ENCODE measurements around the gene UTS2R.

GRCh38 chr17:82321947-82322466 lies 49.6 kb upstream of the UTS2R start:
- no peak for TF ChIP-seq ZBTB1 (tag by site-specific recombination; IDR thresholded peaks at IDR 0.05)
- no peak for TF ChIP-seq ZNF394 (tag by site-specific recombination; IDR thresholded peaks at IDR 0.05; ENCODE audit: borderline replicate concordance)
- no peak for TF ChIP-seq ZNF513 (tag by site-specific recombination; IDR thresholded peaks at IDR 0.05)
- no peak for TF ChIP-seq CTCF (tag by site-specific recombination; IDR thresholded peaks at IDR 0.05)
- TF ChIP-seq ZSCAN16 (tag by site-specific recombination; IDR thresholded peaks at IDR 0.05) = no peak
- no peak for TF ChIP-seq ZNF501 (tag by site-specific recombination; IDR thresholded peaks at IDR 0.05)
- TF ChIP-seq ZNF561 (tag by site-specific recombination; IDR thresholded peaks at IDR 0.05; ENCODE audit: borderline replicate concordance) = no peak
- no peak for TF ChIP-seq ZNF18 (tag by site-specific recombination; IDR thresholded peaks at IDR 0.05)
